Endodermal cell (in vitro differentiated cells): Measurements from ENCODE around the gene LRRC49. TPM values are rescaled to one million over a fixed set of nuclear protein-coding genes. Genes with fewer than 3 reads are reported as not detected.

Source experiments
- DNase-seq: peaks from one replicate; pipeline ENCODE4 v3.0.0-alpha.2; 2017
- H3K27ac ChIP-seq: 2 replicates; pipeline ENCODE4 v1.5.1; 2013; ENCODE audit warnings: mild to moderate bottlenecking, low read depth, low read length, moderate library complexity
- H3K27me3 ChIP-seq: 2 replicates; pipeline ENCODE4 v1.6.1; 2013; ENCODE audit warnings: mild to moderate bottlenecking, low read length, moderate library complexity; ENCODE audit not compliant: insufficient read depth, control insufficient read depth, poor library complexity, severe bottlenecking
- H3K36me3 ChIP-seq: 2 replicates; pipeline ENCODE4 v1.7.0; 2013; ENCODE audit warnings: mild to moderate bottlenecking, low read length, moderate library complexity; ENCODE audit not compliant: control insufficient read depth, insufficient read depth
- H3K4me1 ChIP-seq: one replicate; pipeline ENCODE4 v1.7.0; 2013; ENCODE audit warnings: low read length; ENCODE audit not compliant: control insufficient read depth, insufficient read depth
- H3K4me3 ChIP-seq: 2 replicates; pipeline ENCODE4 v1.5.1; 2013; ENCODE audit warnings: mild to moderate bottlenecking, low read length, moderate library complexity
- H3K9ac ChIP-seq: 2 replicates; pipeline ENCODE4 v1.6.1; 2013; ENCODE audit warnings: mild to moderate bottlenecking, low read length, moderate library complexity; ENCODE audit not compliant: poor library complexity, severe bottlenecking; ENCODE audit errors: extremely low read depth
- H3K9me3 ChIP-seq: 2 replicates; pipeline ENCODE4 v1.6.1; 2013; ENCODE audit warnings: mild to moderate bottlenecking, low read length, moderate library complexity; ENCODE audit not compliant: control insufficient read depth
- H3K27ac Mint-ChIP-seq: 2 replicates; pipeline ENCODE4 v1.8.0; 2020; ENCODE audit warnings: mixed read lengths
- H3K27me3 Mint-ChIP-seq: 2 replicates; pipeline ENCODE4 v1.8.0; 2021; ENCODE audit warnings: mild to moderate bottlenecking, mixed read lengths; ENCODE audit not compliant: insufficient read depth
- H3K36me3 Mint-ChIP-seq: 2 replicates; pipeline ENCODE4 v1.8.0; 2020; ENCODE audit warnings: low read depth, mixed read lengths
- H3K4me1 Mint-ChIP-seq: 2 replicates; pipeline ENCODE4 v1.8.0; 2020; ENCODE audit warnings: mixed read lengths
- H3K4me3 Mint-ChIP-seq: 2 replicates; pipeline ENCODE4 v1.8.0; 2020; ENCODE audit warnings: mild to moderate bottlenecking, moderate library complexity, mixed read lengths
- H3K9me3 Mint-ChIP-seq: 2 replicates; pipeline ENCODE4 v1.8.0; 2020; ENCODE audit warnings: mild to moderate bottlenecking, mixed read lengths
- WGBS, 2 experiments: methylation state at CpG; one replicate each; pipeline versions ENCODE4 v1.1.5 to v1.1.7; 2013; ENCODE audit warnings: missing lambda C conversion rate in 2 of 2, mixed read lengths in 1 of 2; ENCODE audit not compliant: insufficient coverage in 1 of 2, insufficient read length in 1 of 2; 5-methylcytosine and 5-hydroxymethylcytosine counted together
- total RNA-seq, 2 donors: library from RNA; stranded (reverse); fragmentation: NEBNext Ultra II Directional in 1 of 2; extraction: Animal tissue kit (Norgen Biotek cat#: 25700) in 1 of 2; gene quantifications; 2 replicates in 1 of 2; 3 replicates in 1 of 2; pipeline ENCODE4 v1.2.1, GENCODE V29; 2021
- TF ChIP-seq, protein P1 (sequence below): fragments of 200-600 bp; sonication (generic); conservative IDR thresholded peaks from 2 replicates; pipeline ENCODE4 v1.5.0; 2021; ENCODE audit warnings: antibody characterized with exemption, mild to moderate bottlenecking

Gene LRRC49
- total RNA-seq, 2 donors from 2014 or later = 6.6 to 10.7 TPM

DNA sequence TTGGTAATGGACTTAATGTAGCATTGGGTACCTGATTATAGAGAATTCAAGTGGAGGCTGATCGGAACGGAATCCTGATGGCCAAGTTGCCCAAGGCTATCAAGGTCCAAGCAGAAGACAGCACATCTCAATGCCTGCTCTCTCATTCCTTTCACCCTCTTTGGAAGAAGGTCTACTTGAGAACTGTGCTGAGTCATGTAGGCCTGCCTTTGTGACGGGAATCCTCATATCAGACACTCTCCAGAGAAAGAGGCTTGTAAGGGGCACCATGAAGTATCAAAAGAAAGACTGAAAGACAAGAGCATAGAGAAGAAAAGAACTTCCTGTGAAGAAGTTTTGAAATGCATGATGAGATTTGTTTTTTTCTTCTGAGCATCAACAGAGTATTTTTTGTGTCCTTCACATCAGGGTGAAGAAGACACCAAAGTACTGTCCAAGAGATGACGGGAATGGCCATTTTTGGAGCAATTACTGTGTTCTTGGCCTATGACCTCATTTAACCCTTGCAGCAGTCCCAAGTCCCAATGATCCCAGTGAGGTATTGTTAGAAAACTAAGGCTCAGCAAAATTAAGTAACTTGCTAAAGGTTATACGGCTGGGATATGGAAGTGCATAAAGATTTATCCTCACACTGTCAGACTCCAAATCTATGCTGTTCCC lies 25.5 kb upstream of the LRRC49 start:
- Histone ChIP-seq H3K27ac (no peak overlapping the region), H3K4me1 (no peaks in the 10 kb centered on the region), H3K27me3 (no peaks in the 10 kb centered on the region), H3K9ac (no peak overlapping the region), H3K36me3 (no peaks in the 10 kb centered on the region), H3K9me3 (peaks cover under 1% of the 10 kb centered on the region), H3K4me3 (no peak overlapping the region)
- Mint-ChIP-seq H3K4me3 (no peak overlapping the region), H3K9me3 (peaks cover 13% of the 10 kb centered on the region), H3K36me3 (peaks cover 2% of the 10 kb centered on the region), H3K27me3 (no peaks in the 10 kb centered on the region), H3K27ac (no peak overlapping the region), H3K4me1 (peaks cover 2% of the 10 kb centered on the region)
- TF ChIP-seq, protein P1, sequence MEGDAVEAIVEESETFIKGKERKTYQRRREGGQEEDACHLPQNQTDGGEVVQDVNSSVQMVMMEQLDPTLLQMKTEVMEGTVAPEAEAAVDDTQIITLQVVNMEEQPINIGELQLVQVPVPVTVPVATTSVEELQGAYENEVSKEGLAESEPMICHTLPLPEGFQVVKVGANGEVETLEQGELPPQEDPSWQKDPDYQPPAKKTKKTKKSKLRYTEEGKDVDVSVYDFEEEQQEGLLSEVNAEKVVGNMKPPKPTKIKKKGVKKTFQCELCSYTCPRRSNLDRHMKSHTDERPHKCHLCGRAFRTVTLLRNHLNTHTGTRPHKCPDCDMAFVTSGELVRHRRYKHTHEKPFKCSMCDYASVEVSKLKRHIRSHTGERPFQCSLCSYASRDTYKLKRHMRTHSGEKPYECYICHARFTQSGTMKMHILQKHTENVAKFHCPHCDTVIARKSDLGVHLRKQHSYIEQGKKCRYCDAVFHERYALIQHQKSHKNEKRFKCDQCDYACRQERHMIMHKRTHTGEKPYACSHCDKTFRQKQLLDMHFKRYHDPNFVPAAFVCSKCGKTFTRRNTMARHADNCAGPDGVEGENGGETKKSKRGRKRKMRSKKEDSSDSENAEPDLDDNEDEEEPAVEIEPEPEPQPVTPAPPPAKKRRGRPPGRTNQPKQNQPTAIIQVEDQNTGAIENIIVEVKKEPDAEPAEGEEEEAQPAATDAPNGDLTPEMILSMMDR = no peak
- DNase-seq = no peak
- 93 to 100% methylated on average over 4 to 5 of the region's 5 CpGs for WGBS, 2 experiments

DNA sequence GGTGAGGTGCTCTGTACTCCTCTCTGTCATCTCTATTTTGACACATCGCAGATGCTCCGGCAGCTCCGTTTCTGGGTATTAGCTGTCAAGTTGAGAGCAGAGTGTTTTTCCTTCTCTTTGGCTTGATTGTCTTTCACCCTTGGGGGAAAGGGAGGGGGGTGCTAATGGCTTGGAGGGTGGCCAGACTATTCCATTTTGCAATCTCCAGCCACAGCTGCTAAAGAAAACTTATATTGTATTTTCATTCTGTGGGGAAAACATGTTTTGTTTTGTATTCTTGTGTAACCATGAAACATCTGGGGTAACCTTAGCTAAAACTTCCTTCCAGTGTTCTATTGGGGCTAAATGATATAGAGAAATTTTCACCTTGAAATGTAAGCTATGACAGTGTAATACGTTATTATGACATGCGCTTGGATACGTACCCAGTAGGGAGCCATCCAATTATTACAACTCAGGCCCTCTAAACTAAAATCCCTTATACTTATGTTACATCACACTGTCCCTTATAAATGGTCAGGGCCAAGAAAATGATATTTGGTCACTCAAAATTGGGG lies 24.6 kb upstream of the LRRC49 start:
- TF ChIP-seq, protein P1 = no peak
- Mint-ChIP-seq H3K27ac (no peak overlapping the region), H3K4me3 (no peak overlapping the region)

DNA sequence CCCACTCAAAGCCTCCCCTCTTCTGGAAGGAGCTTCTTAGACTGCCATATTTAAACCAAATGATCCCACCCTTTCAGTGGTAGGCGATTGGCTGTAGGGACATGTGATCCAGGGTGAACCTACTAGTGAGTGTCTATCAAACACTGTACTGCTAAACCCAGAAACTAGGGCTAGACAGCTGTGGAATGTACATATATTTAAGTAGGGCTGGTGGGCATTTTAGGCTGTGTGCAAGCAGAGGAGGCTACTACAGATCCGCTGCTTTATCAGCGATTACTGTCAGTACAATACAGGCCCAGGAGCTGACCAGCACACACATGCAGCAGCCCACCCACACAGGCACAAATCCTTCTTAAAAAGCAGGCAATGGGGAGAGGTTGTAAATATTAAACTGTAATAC lies 23.3 kb upstream of the LRRC49 start:
- no peak for DNase-seq
- Histone ChIP-seq H3K4me3 (no peak overlapping the region), H3K36me3 (no peaks in the 10 kb centered on the region), H3K9ac (no peak overlapping the region), H3K27me3 (no peaks in the 10 kb centered on the region), H3K27ac (no peak overlapping the region), H3K9me3 (peaks cover 16% of the 10 kb centered on the region), H3K4me1 (no peaks in the 10 kb centered on the region)
- peaks cover 9% of the 10 kb centered on the region for H3K36me3 Mint-ChIP-seq
- WGBS, 2 experiments = 97% methylated on average over 3 of the region's 3 CpGs; no CpG with 5 or more reads in 1 of the 2 experiments
- TF ChIP-seq, protein P1 = no peak
- no peaks in the 10 kb centered on the region for H3K27me3 Mint-ChIP-seq
- peaks cover 29% of the 10 kb centered on the region for H3K9me3 Mint-ChIP-seq
- H3K4me3 Mint-ChIP-seq = no peak overlapping the region
- H3K27ac Mint-ChIP-seq = no peak overlapping the region
- peaks cover 8% of the 10 kb centered on the region for H3K4me1 Mint-ChIP-seq

More for the DNA sequence above, 24.6 kb upstream of the LRRC49 start:
- no peaks in the 10 kb centered on the region for H3K36me3 ChIP-seq
- H3K9me3 Mint-ChIP-seq = peaks cover 21% of the 10 kb centered on the region
- no peaks in the 10 kb centered on the region for H3K4me1 ChIP-seq
- H3K9ac ChIP-seq = no peak overlapping the region
- peaks cover 2% of the 10 kb centered on the region for H3K4me1 Mint-ChIP-seq
- WGBS, 2 experiments = 93% methylated on average over 6 of the region's 6 CpGs; no CpG with 5 or more reads in 1 of the 2 experiments
- H3K27me3 ChIP-seq = no peaks in the 10 kb centered on the region
- DNase-seq = no peak
- peaks cover 10% of the 10 kb centered on the region for H3K9me3 ChIP-seq
- H3K27ac ChIP-seq = no peak overlapping the region
- H3K27me3 Mint-ChIP-seq = no peaks in the 10 kb centered on the region
- peaks cover 6% of the 10 kb centered on the region for H3K36me3 Mint-ChIP-seq
- no peak overlapping the region for H3K4me3 ChIP-seq
